SH-SY5Y (cell line): ENCODE data around the gene ACOT7.

Experiments
- GATA2 ChIP-seq: IDR thresholded peaks from 2 replicates; pipeline ENCODE4 v1.6.1; 2011; ENCODE audit warnings: mild to moderate bottlenecking, low read depth, low read length
- GATA3 ChIP-seq: IDR thresholded peaks from 2 replicates; pipeline ENCODE4 v1.6.1; 2011; ENCODE audit warnings: low read depth, mild to moderate bottlenecking, low read length, moderate library complexity

Gene ACOT7

GRCh38 chr1:6424000-6424565 lies 30.5 kb upstream of the ACOT7 start:
- no peak for TF ChIP-seq GATA3
- no peak for TF ChIP-seq GATA2

- TF ChIP-seq GATA2, result no peak
- no peak for TF ChIP-seq GATA3
Observed at GRCh38 chr1:6423321-6423999, 29.9 kb upstream of the ACOT7 start.

DNA sequence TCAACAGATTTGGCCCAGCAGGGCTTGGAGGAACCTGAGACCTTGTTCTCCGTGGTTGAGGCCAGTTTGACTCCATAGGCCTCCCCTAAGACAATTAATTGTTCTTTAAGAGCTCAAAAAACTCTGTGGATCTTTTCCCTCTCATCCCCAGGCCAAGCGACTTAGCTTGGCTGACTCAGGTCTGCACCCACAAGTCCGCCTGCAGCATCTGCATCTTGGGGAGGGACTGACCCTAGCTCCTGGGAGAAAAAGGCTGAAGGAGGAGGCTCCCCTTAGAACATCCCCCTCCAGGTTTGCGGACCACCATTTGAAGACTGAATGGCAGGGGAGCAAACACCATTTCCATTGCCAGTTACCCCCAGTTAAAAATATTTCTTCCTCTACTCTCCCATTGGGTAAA lies 27.7 kb upstream of the ACOT7 start:
- no peak for TF ChIP-seq GATA2
- TF ChIP-seq GATA3, result no peak

DNA sequence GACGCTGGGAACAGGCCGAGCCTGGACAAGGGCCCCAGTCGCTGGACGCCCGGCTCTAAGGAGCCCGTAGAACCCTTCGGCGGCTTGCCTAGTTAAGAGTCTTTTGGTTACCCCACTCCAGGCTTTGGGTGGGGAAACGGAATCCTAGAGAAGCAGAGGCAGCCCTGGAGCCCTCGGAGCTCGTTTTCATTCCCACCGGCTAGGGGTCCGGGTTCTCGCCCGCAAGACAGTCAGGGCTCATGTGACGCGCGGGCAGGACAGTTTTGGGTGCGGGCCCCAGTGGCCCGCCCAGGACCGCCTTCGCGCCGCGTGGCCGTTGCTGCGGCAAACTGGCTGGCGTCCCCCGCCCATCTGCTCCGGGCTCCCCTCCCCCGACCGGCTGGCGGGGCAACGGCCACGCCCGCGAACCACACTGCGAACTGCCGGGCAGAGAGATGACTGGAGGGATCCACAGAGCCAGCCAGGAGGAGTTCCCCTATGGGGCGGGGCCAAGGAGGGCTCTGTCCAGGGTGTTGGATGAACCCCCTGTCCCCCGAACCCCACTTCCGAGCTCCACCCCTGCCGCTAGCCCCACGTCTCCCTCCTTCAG lies 27.0 kb upstream of the ACOT7 start:
- TF ChIP-seq GATA3 (no peak), GATA2 (no peak)

- TF ChIP-seq GATA2 (no peak), GATA3 (no peak)
Observed at GRCh38 chr1:6419804-6420453, 26.4 kb upstream of the ACOT7 start, which contains the start of gene HES2. Gene HES2, minus strand, starts transcription at chr1:6419919. Its CDS starts 99 bp downstream, at chr1:6419820.

DNA sequence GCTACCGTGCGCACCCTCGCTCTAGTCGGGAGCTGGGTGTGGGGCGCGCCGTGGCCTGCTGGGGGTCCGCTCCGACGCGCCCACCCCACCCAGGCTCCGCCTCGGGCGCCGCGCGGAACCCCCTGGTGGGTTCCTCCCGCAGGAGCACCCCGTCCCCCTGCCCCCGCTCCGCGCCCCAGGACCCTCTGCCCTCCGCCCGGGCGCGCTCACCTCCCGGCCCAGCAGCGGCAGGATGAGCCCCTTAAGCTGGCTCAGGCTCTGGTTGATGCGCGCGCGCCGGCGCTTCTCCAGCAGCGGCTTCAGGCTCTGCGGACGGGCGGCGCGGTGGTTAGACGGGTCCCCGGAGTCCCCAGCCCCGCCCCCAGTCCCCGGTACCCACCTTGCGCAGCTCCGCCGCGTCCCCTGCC lies 25.8 kb upstream of the ACOT7 start:
- TF ChIP-seq GATA3 (no peak), GATA2 (no peak)

- TF ChIP-seq GATA3, result no peak
- TF ChIP-seq GATA2, result no peak
Observed at GRCh38 chr1:6418668-6419396, 25.3 kb upstream of the ACOT7 start.

DNA sequence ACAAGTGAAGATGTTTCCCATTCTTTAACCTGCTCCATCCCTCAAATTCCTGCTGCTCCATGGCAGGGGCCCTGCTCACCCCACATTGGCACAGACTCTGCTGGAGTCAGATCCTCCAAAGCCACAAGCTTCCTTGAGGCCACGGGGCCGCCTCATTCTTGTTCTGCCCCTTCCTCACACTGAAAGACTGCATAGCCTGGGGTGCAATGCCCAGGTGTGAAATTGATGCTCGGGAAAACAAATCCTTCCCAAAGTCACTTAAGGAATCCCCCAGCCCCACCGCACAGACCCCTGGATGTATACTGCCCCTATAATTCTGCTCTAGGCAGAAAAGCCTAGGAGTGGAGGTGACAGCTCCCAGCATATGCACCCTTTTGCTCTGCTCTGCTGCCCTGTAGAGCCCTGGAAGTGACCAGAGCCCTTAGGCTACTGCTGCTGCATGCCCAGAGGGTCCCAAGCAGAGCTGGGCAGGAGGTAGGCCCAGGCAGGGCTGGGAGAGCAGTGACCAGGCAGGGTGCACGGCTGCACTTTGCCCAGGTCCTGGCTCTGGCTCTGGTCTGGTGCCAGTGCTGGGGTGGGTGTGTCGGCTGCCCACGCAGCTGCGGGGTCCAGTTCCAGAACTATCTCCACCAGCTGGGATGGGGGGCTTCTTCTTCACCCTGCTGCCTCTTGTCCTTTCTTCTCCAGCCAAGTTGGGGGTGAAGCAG lies 24.5 kb upstream of the ACOT7 start:
- no peak for TF ChIP-seq GATA3
- no peak for TF ChIP-seq GATA2

- no peak for TF ChIP-seq GATA3
- TF ChIP-seq GATA2, result no peak
Observed at GRCh38 chr1:6416906-6417305, 23.3 kb upstream of the ACOT7 start.

DNA sequence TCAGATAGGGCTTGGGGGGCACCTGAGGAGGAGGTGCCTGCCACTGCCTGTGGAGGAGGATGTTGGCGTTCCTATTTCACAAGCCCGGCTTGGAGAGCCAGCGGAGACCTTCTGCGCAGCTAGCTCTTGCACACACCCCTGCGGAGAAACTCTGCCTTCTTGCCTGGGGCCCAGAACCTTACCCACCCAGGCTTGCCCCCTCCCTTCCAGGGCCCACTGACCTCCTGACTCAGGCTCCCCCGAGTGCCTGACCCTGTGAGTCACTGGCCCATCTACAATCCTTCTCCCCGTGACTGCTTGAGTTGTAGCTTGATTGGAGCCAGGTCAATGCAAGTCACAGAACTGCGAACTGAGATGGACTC lies 22.7 kb upstream of the ACOT7 start:
- no peak for TF ChIP-seq GATA2
- TF ChIP-seq GATA3, result no peak

GRCh38 chr1:6414881-6415626 lies 21.5 kb upstream of the ACOT7 start:
- TF ChIP-seq GATA2 (no peak), GATA3 (no peak)

GRCh38 chr1:6414443-6414844 lies 20.9 kb upstream of the ACOT7 start:
- no peak for TF ChIP-seq GATA2
- no peak for TF ChIP-seq GATA3

DNA sequence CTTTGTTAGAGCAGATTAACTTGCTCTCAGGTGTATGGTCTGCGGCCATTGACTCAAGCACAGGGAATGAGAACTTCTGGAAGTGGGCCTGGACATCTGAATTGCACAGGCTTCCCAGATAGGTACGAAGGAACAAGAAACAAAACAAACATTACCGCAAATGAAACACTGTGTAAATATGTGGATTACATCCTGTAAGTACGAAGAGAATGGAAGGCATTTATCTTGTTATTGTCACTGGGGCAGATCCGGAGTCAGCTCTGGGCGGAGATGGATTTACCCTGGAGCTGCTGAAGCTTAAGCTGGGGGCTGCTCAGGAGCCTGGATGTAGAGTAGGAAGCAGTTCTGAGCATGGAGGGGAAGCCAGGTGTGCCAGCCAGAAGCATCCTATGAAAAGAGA lies 19.3 kb upstream of the ACOT7 start:
- no peak for TF ChIP-seq GATA3
- no peak for TF ChIP-seq GATA2
